ENCODE data around the gene NARS2. TPM values are rescaled to one million over a fixed set of nuclear protein-coding genes. Genes with fewer than 3 reads are reported as not detected.
"Not testable (repeated sequence)": the region's sequence is repeated elsewhere in the genome, so short reads cannot be mapped to it uniquely, and the experiment has no call there.

Gene NARS2
- total and polyA plus RNA-seq, 10 of the 15 experiments (the other 5 are each of a cell fraction or from before 2014, with no cell fraction given), result 22.2 to 45.3 (median 36.3) TPM

GRCh38 chr11:78552139-78552538 lies 22.5 kb downstream of the NARS2 start:
- H3K4me3 ChIP-seq; H3K4me2 ChIP-seq (ENCODE audit: control insufficient read depth, insufficient read depth); H3K27ac ChIP-seq (ENCODE audit: control insufficient read depth, insufficient read depth); DNase-seq (ENCODE audit: low read depth, low spot score); intact Hi-C loops (cut with micrococcal nuclease; ENCODE audit: unreplicated experiment); H3K36me3 ChIP-seq (ENCODE audit: control insufficient read depth in 2 of 2, insufficient read depth in 2 of 2, low read length in 1 of 2); H3K9me3 ChIP-seq (replicated peaks; ENCODE audit: control insufficient read depth, insufficient read depth, low read length); BruUV-seq (replicated peaks); H3K9ac ChIP-seq (ENCODE audit: control insufficient read depth, insufficient read depth, low read length); FAIRE-seq; H3K79me2 ChIP-seq (ENCODE audit: control insufficient read depth, insufficient read depth, low read length); H2AFZ ChIP-seq (ENCODE audit: control insufficient read depth, low read depth, low read length); ATAC-seq; H3K27me3 ChIP-seq (replicated peaks in 1 of 2; ENCODE audit: control insufficient read depth in 2 of 2, insufficient read depth in 2 of 2, low read length in 1 of 2); in situ Hi-C loops (cut with MboI); H3K4me1 ChIP-seq (ENCODE audit: control insufficient read depth, insufficient read depth, low read length); H4K20me1 ChIP-seq (ENCODE audit: control insufficient read depth, insufficient read depth): not testable (repeated sequence)
- ChIA-PET CTCF (interaction anchor here (0.9 to 2.1 kb wide), 3 partner anchors 11 to 21 kb away, joined by 3 to 11 read pairs (median 6); no protein-coding TSS in a partner anchor), POLR2A (interaction anchor here (1.0 to 1.2 kb wide), 2 partner anchors 47 to 358 kb away, joined by 4 read pairs; no protein-coding TSS in a partner anchor), SMC1A (ENCODE audit: uncharacterized antibody, unreplicated experiment) (interaction anchor here (0.9 to 1.2 kb wide), 2 partner anchors 17 to 149 kb away, joined by 3 read pairs; no protein-coding TSS in a partner anchor), RAD21 (ENCODE audit: unreplicated experiment) (interaction anchor here (0.5 to 1.3 kb wide), 2 partner anchors 12 to 192 kb away, joined by 3 read pairs; no protein-coding TSS in a partner anchor)
- WGBS (ENCODE audit: insufficient coverage, insufficient replicate concordance, low lambda C conversion rate, missing lambda C conversion rate), result 97% methylated on average over 6 of the region's 6 CpGs

DNA sequence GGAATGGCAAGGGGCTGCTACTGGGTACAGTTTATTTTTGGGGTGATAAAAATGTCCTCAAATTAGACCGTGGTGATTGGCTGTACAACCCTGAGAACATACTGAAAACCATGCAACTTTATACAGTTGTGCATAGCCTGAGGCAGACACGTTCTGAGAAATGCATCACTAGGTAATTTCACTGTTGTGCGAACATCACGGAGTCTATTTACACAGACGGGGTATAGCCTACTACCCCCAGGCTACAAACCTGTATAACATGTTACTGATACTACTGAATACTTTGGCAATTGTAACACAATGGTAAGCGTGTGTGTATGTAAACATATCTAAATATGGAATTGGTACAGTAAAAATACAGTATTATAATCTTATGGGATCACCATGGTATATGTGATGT lies 23.6 kb downstream of the NARS2 start:
- H3K9ac ChIP-seq (ENCODE audit: control insufficient read depth, insufficient read depth, low read length), result no peak overlapping the region
- H3K27ac ChIP-seq (ENCODE audit: control insufficient read depth, insufficient read depth), result no peak overlapping the region
- H3K27me3 ChIP-seq (replicated peaks in 1 of 2; ENCODE audit: control insufficient read depth in 2 of 2, insufficient read depth in 2 of 2, low read length in 1 of 2), result no peaks in the 10 kb centered on the region
- ChIA-PET SMC1A (ENCODE audit: uncharacterized antibody, unreplicated experiment) (interaction anchor here (0.8 to 1.2 kb wide), 4 partner anchors 18 to 148 kb away, joined by 3 to 5 read pairs (median 3); no protein-coding TSS in a partner anchor), CTCF (interaction anchor here (1.2 to 2.1 kb wide), 2 partner anchors 13 to 14 kb away, joined by 8 to 11 read pairs; no protein-coding TSS in a partner anchor), RAD21 (ENCODE audit: unreplicated experiment) (no interaction called here), POLR2A (interaction anchor here (1.0 to 1.2 kb wide), 2 partner anchors 46 to 357 kb away, joined by 4 read pairs; no protein-coding TSS in a partner anchor)
- H3K4me2 ChIP-seq (ENCODE audit: control insufficient read depth, insufficient read depth), result no peak overlapping the region
- no peak for FAIRE-seq
- no peak overlapping the region for H2AFZ ChIP-seq (ENCODE audit: control insufficient read depth, low read depth, low read length)
- no peaks in the 10 kb centered on the region for H3K79me2 ChIP-seq (ENCODE audit: control insufficient read depth, insufficient read depth, low read length)
- no peak overlapping the region for H3K4me3 ChIP-seq
- H3K4me1 ChIP-seq (ENCODE audit: control insufficient read depth, insufficient read depth, low read length), result no peaks in the 10 kb centered on the region
- no peak for DNase-seq (ENCODE audit: low read depth, low spot score)
- H3K36me3 ChIP-seq (ENCODE audit: control insufficient read depth in 2 of 2, insufficient read depth in 2 of 2, low read length in 1 of 2), result peaks cover 2 to 4% of the 10 kb centered on the region in 2 experiments; a peak in 2 of 4 replicates
- in situ Hi-C loops (cut with MboI), result no loop called here
- no peaks in the 10 kb centered on the region for H4K20me1 ChIP-seq (ENCODE audit: control insufficient read depth, insufficient read depth)
- no peaks in the 10 kb centered on the region for H3K9me3 ChIP-seq (replicated peaks; ENCODE audit: control insufficient read depth, insufficient read depth, low read length)
- WGBS (ENCODE audit: insufficient coverage, insufficient replicate concordance, low lambda C conversion rate, missing lambda C conversion rate), result 82% methylated on average over 6 of the region's 6 CpGs
- ATAC-seq, result no peak
- no TSS peak for BruUV-seq (replicated peaks)
- intact Hi-C loops (cut with micrococcal nuclease; ENCODE audit: unreplicated experiment), result no loop called here
- TF ChIP-seq IKZF1 (conservative IDR thresholded peaks at IDR 0.05) (no peak), TARDBP (IDR thresholded peaks at IDR 0.05; ENCODE audit: borderline replicate concordance) (no peak), ZNF207 (IDR thresholded peaks at IDR 0.05; ENCODE audit: borderline replicate concordance) (no peak), CBX5 (IDR thresholded peaks at IDR 0.05; ENCODE audit: low read depth) (no peak), ZNF384 (IDR thresholded peaks at IDR 0.05; ENCODE audit: borderline replicate concordance, low read depth, low read length) (no peak), NBN (IDR thresholded peaks at IDR 0.05) (no peak), TCF7 (IDR thresholded peaks at IDR 0.05; ENCODE audit: borderline replicate concordance) (no peak), PBX3 (IDR thresholded peaks at IDR 0.05; ENCODE audit: insufficient replicate concordance, low read depth, low read length) (no peak), ZNF217 (IDR thresholded peaks at IDR 0.05) (no peak), KDM1A (IDR thresholded peaks at IDR 0.05; ENCODE audit: borderline replicate concordance) (no peak), ZNF592 (IDR thresholded peaks at IDR 0.05) (no peak), JUNB (IDR thresholded peaks at IDR 0.05) (no peak), BHLHE40 (IDR thresholded peaks at IDR 0.05; ENCODE audit: borderline replicate concordance in 1 of 2, low read depth in 2 of 2, low read length in 1 of 2) (no peak)
